LHCN-M2 (cell line): ENCODE results near the gene TAS2R60. TPM values are rescaled to one million over a fixed set of nuclear protein-coding genes. Genes with fewer than 3 reads are reported as not detected.
"Not testable (repeated sequence)": the region's sequence is repeated elsewhere in the genome, so short reads cannot be mapped to it uniquely, and the experiment has no call there.

Experiments used
- DNase-seq: peaks from one replicate; pipeline ENCODE4 v3.0.0-alpha.2; 2012; ENCODE audit warnings: low read depth
- total RNA-seq: library from RNA; depleted of rRNA; stranded (reverse); fragments of >200 nt; gene quantifications from 2 replicates; pipeline ENCODE4 v1.2.3, GENCODE V29; 2014; rRNA removed

TAS2R60 gene
- total RNA-seq, 1 experiment from 2014 or later, result not detected

GRCh38 chr7:143472071-143472689, 28.9 kb downstream of the TAS2R60 start:
- DNase-seq, result not testable (repeated sequence)

GRCh38 chr7:143477501-143478150, 34.4 kb downstream of the TAS2R60 start, which contains the start of gene TAS2R41:
Gene TAS2R41, plus strand, starts transcription at chr7:143477873. Its CDS starts 0 bp downstream, at chr7:143477873.
- DNase-seq, result no peak

DNA sequence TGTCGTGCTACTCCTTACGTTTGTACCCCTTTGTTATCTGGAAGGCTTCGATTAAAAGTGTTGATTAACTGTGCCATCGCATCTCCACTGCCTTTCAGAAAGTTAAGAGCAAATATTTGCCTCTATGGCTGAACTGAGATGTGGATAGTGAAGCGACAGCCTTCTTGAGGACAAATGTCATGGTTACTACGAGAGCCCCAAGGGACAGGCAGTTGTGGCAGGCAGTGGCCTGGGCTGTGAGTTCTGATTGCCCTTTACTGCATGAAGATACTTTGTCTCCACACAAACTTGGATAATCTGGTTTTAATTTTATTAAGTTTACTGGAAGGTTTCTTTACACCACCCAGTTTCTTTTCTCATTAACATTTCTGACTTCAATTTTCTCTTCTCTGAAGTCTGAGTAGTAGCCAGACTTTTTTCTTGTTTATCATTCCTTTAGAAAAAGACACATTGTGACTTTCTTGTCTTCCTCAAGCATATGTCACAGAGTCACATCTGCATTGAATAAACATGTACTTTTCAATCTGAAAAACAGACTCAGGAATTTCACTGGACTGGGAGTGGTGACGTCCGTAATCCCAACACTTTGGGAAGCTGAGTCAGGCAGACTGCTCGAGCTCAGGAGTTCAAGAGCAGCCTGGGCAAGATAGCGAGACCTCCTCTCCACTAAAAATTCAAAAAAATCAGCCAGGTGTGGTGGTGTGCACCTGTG, 36.0 kb downstream of the TAS2R60 start:
- DNase-seq, result no peak

DNA sequence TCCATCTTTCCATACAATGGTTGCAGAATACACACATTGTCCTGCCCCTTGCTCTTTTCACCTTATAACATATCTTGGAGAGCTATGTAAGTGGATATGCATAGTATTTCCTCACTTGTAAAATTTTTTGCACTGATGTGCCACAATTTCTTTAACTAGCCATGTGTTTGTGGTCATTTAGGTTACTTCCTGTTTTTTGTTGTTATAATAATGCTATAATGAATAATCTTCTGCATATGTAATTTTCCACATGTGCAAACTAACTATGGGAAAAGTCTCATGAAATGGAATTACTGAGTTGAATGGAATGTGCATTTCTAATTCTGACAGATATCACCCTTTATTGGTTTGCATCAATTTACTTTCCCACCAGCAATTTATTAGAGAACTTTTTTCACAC, 37.2 kb downstream of the TAS2R60 start:
- no peak for DNase-seq

DNA sequence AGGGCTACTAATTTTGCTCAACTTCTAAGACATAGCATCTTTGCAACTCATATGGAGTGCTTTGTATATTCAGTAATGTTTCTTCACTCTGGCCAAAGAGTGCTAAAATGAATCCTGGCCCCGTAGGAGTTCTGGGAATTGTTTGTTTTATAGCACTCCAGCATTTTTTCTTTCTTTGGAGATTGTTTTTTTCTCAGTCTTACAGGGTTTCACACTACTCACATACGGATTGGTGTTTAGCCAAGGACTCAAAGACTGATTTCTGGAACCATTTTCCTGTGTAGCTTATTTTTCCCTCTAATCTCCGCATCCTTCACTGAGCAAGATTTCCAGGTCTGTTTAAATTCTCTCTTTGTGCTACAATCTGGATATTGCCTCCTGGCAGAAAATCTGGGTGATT, 40.9 kb downstream of the TAS2R60 start:
- DNase-seq, result no peak

GRCh38 chr7:143485094-143485493, 41.8 kb downstream of the TAS2R60 start:
- no peak for DNase-seq

DNA sequence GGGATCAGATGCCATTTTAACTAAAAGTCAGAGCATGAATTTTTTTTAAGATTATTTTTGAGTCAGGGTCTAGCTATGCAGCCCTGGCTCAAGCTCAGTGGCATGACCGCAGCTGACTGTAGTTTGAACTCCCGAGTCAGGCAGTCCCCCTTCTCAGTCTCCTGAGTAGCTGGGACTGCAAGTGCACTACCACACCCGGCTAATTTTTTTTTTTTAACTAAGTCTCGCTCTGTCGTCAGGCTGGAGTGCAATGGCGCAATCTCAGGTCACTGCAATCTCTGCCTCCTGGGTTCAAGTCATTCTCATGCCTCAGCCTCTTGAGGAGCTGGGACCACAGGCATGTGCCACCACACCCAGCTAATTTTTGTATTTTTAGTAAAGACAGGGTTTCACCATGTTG, 42.2 kb downstream of the TAS2R60 start:
- no peak for DNase-seq

DNA sequence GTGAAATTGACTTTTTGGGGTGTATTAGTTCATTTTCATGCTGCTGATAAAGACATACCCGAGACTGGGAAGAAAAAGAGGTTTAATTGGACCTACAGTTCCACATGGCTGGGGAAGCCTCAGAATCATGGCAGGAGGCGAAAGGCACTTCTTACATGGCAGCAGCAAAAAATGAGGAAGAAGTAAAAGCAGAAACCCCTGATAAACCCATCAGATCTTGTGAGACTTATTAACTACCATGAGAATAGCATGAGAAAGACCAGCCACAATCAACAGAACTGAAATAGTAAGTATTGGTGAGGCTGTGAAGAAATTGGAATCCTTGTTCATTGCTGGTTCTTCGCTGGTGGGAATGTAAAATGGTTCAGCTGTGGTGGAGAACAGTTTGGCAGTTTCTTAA, 43.0 kb downstream of the TAS2R60 start:
- DNase-seq, result not testable (repeated sequence)

- DNase-seq, result no peak
Observed at GRCh38 chr7:143487061-143487460, 43.8 kb downstream of the TAS2R60 start.

DNA sequence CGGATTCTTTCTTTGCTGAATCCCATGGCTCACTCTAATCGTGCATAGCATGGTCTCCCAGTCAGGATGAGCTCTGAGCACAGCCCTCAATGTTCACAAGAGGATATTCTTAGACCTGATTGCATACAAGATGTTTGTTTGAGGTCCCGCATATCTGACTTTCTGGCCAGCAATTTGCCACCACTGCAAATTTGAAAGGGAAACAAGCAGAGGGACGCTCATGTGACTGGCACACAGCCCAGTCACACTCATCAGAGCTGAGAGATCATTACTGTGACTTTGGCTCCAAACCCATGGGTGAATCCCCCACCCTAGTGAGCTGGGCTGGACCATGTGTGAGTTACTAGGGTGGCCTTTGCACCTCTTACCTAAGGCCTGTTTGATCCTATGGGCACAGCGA, 44.3 kb downstream of the TAS2R60 start:
- DNase-seq, result peak; percentile 45

- peak; percentile 61 for DNase-seq
Observed at GRCh38 chr7:143490717-143491306, 47.6 kb downstream of the TAS2R60 start.

- peak; percentile 78 for DNase-seq
Observed at GRCh38 chr7:143492043-143492471, 48.8 kb downstream of the TAS2R60 start.

GRCh38 chr7:143492799-143493739, 49.8 kb downstream of the TAS2R60 start:
- peak; percentile 42 for DNase-seq

DNA sequence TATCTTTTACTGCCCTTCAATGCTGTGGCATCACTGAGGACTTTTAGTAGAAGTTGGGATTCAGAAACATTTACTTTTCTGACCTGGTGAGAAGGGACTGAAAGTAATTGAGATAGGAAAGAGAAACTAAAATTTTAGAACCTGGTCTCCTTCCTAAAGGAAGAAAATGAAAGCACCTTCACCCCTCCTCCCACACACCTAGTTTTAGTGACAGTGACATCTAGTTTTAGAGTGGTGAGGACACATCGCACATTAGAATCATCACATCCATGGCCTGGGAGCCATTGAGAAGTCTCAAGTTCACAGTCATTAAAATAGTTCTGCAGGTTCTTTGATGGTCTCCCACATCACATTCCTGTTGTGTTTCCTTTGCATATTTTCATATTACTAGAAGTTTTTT, 50.5 kb downstream of the TAS2R60 start:
- no peak for DNase-seq

Other genes starting within 250 kb of the TAS2R60 start
- gene TAS2R40, start 221.4 kb upstream of the TAS2R60 start, total RNA-seq, result not detected in 2 replicates
- gene GSTK1, start 180.0 kb upstream of the TAS2R60 start, total RNA-seq, result 233 and 262 TPM in 2 replicates
- not detected in 2 replicates for gene TMEM139, start 158.5 kb upstream of the TAS2R60 start, total RNA-seq
- 20.8 and 21.5 TPM in 2 replicates for gene CASP2, start 155.1 kb upstream of the TAS2R60 start, total RNA-seq
- not detected in 2 replicates for gene CLCN1, start 127.3 kb upstream of the TAS2R60 start, total RNA-seq
- gene FAM131B, start 80.7 kb upstream of the TAS2R60 start, total RNA-seq, result 1.1 and 1.5 TPM in 2 replicates
- gene ZYX, start 62.1 kb upstream of the TAS2R60 start, total RNA-seq, result 137 and 142 TPM in 2 replicates
- not detected in 2 replicates for gene EPHA1, start 34.6 kb upstream of the TAS2R60 start, total RNA-seq
- not detected in 2 replicates for gene TAS2R41, start 34.4 kb downstream of the TAS2R60 start, total RNA-seq
- 0.46 and 0.71 TPM in 2 replicates for gene CTAGE15, start 128.3 kb downstream of the TAS2R60 start, total RNA-seq
- 10.1 and 11.4 TPM in 2 replicates for gene TCAF2, start 177.5 kb downstream of the TAS2R60 start, total RNA-seq